ENCODE measurements around the gene SACS.
"Not testable (repeated sequence)": the region's sequence is repeated elsewhere in the genome, so short reads cannot be mapped to it uniquely, and the experiment has no call there.

The SACS gene

DNA sequence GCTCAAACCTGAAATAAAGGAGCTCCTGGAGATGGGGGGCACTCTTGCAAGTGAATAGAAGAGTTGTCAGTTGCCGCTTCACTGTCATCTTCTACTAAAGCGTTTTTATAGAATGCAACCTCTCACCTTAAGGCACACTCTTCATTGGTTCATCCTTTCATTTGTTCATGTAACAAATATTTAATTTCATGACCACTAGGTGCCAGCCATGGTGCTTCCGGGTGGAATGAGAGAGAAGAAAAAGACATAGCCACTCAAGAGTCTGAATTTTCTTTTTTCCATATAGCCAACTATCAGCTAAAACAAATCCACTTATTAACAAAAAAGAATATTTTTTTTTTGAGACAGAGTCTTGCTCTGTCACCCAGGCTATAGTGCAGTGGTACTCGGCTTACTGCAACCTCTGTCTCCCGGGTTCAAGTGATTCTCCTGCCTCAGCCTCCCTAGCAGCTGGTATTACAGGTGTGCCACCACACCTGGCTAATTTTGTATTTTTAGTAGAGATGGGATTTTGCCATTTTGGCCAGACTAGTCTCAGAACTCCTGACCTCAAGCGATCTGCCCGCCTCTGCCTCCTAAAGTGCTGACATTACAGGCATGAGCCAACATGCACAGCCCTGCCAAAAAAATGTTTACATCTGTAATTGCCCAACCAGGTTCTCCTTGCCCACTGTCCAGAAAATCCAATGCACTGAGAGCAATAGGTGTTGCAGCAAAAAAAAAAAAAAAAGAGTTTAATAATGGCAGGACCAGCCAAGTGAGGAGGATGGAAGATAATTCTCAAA lies 22.1 kb upstream of the SACS start:
- no peak for DNase-seq

- DNase-seq: no peak
Measured at GRCh38 chr13:23453132-23453531, 19.6 kb upstream of the SACS start.

- DNase-seq: no peak
Measured at GRCh38 chr13:23450340-23451046, 17.0 kb upstream of the SACS start.

DNA sequence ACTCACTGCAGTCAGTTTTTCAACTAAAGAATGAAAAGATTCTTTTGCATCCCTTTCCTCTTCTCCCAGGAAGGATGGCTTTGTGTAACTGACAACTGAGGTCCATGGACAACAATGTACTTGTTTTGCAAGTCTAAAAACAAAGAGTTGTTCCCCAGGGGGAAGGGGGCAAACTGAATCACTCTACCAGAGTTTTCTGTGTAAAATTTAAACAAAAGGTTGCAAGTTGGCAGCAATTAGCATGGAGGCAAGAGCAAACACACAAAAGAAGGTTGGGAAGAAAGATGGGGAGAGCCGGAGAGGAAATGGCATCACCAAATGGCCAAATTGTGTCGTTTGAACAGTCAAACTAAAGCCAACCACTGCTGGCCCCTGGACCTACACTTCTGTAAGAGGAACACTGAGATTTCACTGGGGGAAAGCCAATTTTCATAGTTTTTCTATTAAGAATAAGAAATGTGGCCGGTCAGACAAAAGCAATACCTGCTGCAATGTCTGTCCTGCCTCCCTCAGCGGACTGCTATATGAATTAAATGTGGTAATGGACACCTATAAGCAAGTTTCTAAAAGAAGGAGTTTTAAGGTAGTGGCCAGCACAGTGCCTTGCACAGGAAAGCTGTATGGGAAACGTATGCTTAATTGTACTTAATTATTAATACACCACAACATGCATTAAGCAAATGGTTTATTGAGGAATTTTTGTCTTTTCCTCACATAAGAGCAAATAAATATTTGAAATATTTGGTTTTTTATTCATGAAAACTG lies 16.1 kb upstream of the SACS start:
- DNase-seq: no peak

DNA sequence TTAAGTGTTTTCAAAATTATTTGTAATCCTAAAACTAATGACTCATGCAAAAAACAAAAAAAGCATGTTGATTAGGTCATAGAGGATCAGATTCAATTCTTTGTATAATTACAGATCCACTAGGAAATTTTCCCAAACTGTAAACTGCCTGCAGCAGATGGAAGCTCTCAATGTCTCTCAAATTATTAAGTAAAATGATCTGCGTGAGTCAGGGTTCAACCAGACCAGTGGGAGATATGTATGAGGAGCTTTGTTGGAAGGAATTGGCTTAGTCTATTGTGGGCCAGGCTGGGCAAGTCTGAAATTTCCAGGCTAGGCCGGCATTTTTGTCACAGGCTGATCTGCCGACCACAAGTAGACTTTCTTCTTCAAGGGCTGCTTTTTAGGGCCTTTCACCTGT lies 14.4 kb upstream of the SACS start:
- no peak for DNase-seq

DNA sequence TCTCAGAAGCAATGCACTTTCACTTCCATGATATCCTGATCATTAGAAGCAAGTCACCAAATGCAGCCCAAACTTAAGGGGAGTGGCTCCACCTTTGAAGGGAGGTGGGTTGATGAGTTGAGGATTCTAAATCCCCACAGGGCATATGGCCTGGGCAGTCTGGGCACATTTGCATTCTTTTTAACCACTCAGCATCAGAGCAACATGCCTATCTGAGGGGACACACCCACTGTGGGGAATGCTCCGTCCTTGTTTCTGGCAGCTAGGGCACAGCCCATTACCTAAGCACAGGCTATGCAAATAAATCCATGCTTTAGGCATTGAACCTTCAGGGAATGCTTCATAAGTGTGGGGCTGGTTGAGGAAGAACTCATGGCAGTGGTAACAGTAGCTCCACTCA lies 12.3 kb upstream of the SACS start:
- DNase-seq: no peak

- no peak for DNase-seq
Measured at GRCh38 chr13:23443878-23444277, 10.4 kb upstream of the SACS start.

GRCh38 chr13:23443110-23443509 lies 9.6 kb upstream of the SACS start:
- no peak for DNase-seq

- DNase-seq: no peak
Measured at GRCh38 chr13:23440821-23441618, 7.5 kb upstream of the SACS start.

GRCh38 chr13:23440324-23440723 lies 6.8 kb upstream of the SACS start:
- not testable (repeated sequence) for DNase-seq

GRCh38 chr13:23437916-23438315 lies 4.4 kb upstream of the SACS start:
- no peak for DNase-seq

DNA sequence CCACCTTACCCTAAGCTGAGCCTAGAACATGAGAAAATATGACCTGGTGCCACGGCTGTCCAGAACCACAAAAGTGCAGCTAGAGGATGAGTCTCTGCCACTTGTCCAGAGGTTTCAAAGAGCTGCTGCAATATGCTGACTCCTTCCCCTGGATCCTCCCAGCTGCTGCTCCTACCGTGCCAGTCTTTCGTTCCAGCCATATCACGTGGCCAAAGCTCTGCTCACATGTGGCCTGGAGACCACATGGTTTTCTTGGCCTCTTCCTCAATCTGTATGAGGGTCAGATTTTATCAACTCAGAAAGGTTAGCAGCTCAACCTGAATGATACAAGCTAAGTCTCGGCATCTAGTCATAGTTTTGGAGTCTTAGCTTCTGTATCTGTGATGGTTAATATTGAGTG lies 3.2 kb upstream of the SACS start:
- no peak for DNase-seq

DNA sequence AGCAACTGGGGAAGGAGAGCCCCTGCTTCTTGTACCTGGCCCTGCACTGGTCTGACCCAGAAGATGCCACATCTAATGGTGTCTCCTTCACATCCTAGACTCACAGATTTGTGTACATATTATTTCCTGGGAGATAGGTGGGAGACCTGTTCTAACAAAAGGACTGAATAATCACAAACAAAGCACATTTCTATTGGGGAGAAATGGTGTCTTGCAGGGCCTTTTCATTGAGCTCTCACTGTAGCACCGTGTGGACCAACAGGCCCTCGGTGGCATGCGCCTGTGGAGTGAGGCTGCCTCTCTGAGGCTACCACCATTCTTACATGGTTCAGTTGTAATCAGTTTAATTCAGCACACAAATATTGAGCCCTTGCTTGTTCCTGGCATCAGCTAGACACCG lies 989 bp upstream of the SACS start:
- no peak for DNase-seq

GRCh38 chr13:23432626-23433025 lies 876 bp downstream of the SACS start:
- no peak for DNase-seq

DNA sequence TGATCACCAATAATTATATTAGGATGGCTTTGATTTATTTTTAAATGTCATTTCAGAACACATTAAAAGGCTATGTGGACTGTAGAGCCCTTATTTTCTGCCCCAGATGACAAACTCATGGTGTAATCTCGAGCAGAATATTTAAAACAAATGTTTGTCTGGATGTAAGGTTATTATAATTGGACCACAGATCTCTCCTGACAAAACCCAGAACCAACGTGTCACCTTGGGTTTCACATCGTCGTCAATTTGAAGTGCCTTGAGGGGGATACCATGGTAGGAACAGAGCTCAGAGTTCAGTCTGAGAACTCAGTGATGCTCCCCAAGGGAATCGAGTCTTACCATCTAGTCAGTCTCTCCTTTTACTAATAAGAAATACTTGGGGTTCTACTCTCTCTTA lies 2.8 kb downstream of the SACS start:
- no peak for DNase-seq

DNA sequence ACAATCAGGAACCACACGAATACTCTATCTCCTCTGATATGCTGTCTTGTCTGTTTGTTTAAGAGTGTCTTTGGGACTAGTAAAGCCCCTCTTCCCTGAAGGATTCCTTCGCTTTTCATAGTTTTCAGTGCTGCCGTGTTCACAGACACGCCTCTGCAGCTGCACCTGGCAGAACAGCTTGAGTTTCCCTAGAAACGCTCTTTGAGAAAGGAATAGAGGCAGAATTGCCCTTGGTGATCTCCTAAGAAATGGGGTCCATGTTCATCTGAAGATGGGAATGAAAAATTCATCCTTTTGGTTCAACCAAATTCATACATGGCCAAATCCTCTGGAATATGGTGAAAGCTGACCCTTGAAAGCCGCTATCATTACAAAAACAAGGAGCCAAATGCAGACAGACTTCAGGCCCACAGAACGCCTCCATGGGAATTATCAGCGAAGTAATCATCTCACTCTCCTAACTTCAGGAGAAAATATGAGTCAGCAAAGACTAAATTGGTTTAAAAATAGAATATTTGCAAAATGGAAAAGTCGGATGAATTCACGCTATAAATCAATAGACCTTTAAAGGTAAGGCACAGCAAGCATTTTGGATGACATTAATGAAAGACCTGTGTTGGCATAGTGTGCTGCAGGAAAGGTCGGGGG lies 5.5 kb downstream of the SACS start:
- DNase-seq: no peak

DNA sequence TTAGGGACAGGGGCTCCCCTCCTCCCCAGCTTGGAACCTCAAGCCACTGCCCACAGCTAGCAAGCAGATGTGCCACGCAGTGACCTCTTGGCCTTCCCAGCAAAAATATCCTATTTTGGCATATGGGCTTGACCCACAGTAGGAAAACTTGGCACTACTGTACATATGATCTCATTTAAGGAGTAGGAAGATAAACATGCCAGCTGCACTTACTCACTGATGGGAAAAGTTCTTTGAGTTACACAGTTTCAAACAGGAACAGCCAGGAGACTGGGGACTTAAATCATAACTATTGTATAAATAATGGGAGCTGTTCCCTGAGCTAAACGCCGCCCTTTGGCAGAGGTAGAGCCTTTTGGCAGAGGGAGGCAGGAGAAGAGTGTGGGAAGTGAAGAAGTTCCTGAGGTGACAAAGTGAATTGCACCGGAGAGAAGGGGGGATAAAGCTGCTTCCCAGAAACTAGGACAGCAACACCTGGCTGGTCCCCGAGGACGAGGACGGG lies 6.1 kb downstream of the SACS start:
- no peak for DNase-seq

GRCh38 chr13:23421596-23421995 lies 11.9 kb downstream of the SACS start:
- DNase-seq: no peak

DNA sequence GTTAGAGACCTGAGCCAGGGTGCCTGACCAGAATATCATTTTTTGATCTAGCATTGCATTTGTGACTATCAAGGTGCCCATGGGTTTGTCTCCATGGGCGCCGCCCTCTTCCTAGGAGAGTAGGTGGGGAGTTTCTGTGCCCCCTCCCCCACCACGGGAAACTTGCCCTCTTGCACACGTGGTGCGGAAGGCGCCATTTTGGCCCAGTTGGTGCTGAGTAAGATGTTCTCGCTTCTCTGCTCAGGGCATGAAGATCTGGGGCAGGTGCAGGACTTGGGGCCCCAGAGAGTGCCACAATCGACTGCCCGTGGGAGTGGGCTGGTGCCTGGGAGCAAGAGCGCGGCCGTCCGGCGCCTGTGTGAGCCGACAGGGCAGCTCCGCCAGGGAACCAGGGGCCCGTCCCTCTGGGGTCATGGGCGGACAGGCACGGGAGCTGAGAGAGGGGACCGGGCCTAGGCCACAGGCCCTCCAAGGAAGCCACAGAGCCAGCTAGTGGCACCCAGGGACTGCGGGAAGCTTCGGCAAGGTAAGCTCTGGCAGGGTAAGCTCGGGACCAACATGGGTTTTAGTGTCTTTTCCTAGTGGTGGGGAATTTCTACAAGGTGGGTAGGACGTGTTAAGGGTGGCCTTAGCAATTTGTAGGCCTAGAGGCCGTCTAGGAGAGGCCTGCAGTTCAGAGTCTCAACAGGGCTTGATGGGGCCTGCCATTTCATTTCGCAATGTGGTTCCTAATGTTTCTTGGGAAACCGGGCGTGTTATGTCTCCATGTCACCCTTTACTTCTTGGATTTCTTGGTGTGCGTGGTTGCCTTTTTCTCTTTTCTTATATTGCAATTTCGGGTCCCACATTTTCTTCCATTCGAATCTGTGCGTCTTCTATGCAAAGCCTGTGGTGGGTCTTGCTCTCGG lies 14.5 kb downstream of the SACS start:
- no peak for DNase-seq

DNA sequence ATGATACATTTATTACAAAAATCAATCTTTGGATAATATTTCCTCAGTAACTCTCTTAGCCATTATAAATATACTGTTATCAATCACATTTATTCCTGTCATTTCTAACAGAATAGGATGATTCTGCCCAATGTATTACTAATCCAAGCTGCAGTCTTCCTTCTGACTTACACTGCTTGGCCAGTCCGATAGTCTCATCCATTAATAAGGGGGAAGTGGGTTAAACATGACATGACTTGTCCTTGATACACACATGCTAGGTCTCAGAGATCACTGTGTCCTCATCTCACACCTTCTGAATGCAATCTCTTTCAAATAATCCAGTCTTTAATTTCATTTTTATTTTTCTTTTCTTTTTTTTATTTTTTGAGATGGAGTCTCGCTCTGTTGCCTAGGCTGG lies 18.8 kb downstream of the SACS start:
- no peak for DNase-seq

DNA sequence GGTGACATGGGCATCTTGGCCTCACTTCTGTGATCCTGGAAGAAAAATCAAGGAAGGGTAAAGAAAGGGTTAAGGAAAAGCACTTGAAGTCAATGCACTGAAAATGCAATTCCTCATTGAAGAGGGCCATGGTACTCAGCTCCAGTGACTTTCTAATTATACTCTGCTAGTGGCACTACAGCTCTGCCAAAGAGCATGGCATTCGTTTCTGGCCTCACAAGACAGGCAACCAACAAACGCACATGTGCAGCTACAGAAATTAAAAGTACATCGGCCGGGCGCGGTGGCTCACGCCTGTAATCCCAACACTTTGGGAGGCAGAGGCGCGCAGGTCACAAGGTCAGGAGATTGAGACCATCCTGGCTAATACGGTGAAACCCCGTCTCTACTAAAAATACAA lies 21.8 kb downstream of the SACS start:
- DNase-seq: no peak

All from CD4-positive, alpha-beta T cell treated with Interferon alpha-2 for 1 hour (primary cell).